Endometrial microvascular endothelial cells (primary cell): ENCODE data around the gene GADL1. TPM values are rescaled to one million over a fixed set of nuclear protein-coding genes. Genes with fewer than 3 reads are reported as not detected.

Source experiments
- in situ Hi-C: cut with HindIII; loops from 2 replicates; pipeline ENCODE4 v1.10.0; 2017; ENCODE audit warnings: low sequenced_read_pairs, low pct_unique_long_range_greater_than_20kb; ENCODE audit errors: inconsistent ontology term
- total RNA-seq: library from RNA; depleted of rRNA; stranded (reverse); fragments of >200 nt; gene quantifications from one replicate; pipeline ENCODE4 v1.2.3, GENCODE V29; 2015; ENCODE audit errors: inconsistent ontology term

GADL1 gene
- total RNA-seq, 1 donor from 2014 or later: 0.09 TPM

DNA sequence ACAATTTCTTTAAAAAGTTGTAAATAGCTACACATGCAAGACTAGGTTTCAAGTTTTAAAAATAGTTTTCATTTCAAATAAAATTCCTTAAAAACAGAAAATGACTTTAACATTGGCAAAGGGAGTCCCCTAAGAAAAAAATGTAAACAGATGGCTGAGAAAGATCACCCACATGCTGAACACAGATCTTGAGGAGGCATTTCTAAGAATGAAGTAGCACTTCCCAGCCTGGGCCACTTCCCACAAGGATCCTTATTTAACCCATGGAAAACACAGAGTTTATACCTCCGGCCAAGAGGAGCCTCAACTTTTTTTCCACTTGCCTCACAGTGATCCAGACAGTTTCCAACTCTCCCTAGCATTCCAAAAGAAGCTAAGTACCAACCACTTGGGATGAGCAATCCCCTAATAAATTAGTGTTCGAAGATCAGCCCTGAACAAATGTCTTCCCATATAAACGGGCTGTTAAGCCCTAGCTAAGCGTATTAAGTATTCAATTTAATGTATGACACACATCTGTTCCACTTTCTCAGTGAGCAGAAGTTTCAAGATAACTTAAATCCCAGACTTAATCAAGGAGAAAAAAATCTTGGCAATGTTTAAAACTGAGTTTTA lies 61.4 kb downstream of the GADL1 start:
- in situ Hi-C loops: no loop called here

DNA sequence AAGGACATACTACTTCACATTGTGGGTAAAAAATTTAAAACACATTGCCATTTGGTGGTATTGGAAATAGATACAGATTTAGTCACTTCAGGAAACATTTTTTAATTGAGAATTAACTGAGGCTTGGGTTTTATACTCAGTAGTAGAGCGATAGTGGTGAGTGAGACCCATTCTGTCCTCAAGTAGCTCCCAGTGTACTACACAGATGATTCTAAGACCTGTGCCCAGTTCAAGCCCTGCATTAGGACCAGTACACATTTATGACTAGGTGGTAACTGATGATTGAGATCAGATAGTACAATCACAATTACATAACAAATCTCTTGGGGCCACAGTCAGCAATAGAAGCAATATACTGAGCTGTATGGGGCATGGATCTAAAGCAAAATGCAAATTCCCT lies 67.4 kb downstream of the GADL1 start:
- in situ Hi-C loops: no loop called here

DNA sequence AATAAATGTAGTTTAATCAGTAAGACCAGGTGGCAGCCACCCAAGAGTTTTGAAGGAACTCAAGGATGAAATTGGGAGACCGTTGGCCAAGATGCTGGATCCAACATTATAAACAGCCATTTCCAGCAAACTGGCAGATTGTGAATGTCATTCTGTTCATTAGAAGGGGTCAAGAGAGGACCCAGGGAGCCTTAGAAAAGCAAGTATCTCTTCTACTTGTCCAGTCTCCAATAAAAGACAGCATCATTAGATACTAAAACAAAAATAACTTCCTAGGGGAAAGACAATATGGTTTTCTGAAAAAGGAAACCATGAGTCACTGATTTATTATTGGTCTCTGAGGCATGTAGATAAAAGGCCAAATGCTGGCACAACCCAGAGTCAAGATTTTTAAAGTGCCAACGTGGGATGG lies 67.9 kb downstream of the GADL1 start:
- in situ Hi-C loops: no loop called here

DNA sequence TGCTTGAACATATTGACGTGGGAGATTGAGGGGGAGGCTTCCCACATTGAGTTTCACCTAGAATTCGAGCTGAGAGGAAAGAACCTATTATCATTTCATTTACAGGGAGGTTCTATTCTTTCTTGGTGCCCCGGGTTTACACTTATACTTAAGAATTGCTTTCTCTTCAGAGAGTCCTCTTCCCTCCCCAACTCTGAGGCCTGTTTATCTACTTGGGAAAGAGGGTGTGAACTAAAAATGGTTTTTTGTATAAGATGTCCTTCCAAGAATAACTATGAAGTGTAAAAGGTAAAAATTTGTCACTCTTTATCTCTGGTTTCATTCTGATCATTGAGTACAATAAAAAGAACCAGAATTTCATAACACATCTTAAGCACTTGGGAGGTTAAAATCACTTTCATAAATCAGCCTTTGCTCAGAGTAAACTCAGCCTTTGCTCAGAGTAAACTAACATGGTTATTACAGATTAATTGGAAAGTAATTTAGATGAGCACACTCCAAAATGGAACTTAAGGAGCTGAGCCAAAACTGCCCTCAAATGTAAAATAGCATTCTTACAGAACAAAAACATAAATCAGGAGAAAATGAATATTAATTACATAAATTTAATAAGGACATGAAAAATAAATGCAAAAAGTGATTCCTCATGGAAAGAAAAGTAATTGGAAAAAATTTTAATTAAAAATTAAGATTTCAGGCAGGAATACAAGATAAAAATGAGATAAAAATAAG lies 75.2 kb downstream of the GADL1 start:
- in situ Hi-C loops: no loop called here

DNA sequence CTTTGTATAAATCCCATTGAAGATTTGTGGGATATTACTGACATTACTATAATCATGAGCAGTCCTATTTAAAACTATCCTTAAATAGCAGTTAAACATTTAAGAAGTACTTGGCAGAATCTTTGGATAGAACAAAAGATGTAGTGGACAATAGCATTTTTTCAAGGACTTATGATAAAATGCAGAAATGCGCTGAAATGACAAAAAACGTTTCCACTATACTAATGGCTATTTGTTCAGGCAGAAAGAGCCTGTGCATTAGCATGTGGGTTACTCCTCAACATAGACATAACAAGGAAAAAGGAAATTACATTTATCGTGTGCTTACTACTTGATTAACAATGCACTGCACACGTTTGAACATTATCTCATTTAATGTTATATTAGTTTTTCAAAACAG lies 80.7 kb downstream of the GADL1 start:
- in situ Hi-C loops: no loop called here

DNA sequence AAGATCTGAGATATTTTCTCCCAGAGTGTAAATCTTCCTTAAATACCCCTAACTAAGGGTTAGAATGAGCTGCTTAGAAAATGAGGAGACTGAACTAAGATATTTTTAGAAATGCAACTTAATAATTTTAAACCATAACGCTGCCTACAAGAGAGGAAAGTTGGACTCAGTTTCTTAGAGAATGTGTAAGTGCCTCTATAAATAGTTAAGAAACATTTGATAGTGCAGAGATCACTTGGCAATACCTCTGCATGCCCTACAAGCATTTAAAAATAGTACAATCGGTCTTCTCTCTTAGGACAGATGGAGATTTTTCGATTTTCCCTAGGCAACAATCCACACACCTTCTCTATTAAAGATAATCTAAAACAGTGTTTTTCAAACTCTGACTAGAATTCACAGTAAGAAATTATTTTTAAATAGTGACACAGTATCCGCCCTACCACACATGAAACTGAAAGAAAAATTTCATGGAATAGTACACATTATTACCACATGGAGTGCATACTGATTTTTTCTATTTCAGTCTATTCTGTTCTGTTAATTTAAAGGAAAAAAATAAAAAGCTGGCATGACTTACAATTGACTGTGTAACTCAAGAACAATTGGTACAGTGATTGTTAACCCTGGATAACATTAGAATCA lies 83.2 kb downstream of the GADL1 start:
- in situ Hi-C loops: no loop called here

DNA sequence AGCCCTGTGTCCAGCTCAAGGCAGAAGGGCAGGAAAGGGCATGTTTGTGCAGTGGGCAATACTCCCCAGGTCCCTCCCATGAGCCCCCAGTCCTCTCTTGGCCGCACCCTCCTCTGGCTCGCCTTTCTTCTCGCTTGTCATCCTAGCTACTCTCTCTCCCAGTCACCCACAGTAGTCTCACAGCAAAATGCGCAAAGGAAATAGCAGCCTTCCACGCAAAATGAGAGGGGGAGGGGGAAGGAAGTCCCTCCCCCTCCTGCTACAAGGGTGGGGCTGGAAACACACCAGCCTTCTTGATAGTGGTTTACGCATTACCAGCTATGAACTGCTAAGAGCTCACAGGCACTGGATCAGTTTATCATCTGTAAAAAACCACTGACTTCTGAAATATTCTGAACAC lies 83.8 kb downstream of the GADL1 start:
- in situ Hi-C loops: no loop called here

DNA sequence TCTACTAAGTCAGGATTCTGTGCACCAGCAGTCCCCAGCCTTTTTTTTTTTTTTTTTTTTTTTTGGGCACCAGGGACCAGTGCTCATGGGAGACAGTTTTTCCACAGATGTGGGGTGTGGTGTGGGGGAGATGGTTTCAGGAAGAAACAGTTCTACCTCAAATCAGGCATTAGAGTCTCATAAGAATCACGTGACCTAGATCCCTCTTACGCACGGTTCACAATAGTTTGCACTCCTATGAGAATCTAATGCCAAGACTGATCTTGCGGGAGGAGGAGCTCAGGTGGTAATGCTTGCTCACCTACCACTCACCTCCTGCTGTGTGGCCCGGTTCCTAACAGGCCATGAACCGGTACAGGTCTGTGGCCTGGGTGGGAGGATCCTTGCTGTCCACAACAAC lies 88.8 kb downstream of the GADL1 start:
- in situ Hi-C loops: no loop called here

DNA sequence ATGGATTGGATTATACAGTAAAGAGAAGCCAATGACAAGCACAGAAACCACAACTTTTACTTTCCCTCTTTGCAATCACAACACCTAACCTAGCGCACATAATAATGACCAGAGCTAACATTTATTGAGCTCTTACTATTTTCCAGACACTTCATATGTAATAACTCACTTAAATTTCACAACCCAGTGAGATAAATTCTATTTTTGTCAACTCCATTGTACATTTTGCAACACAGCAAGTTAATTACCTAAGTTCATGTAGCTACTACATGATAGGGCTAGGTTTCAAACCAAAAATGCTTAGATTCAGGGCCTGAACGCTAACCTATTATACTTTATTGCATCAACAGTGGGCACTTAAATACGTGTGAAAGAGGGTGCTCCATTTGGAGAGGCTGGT lies 89.5 kb downstream of the GADL1 start:
- in situ Hi-C loops: no loop called here

DNA sequence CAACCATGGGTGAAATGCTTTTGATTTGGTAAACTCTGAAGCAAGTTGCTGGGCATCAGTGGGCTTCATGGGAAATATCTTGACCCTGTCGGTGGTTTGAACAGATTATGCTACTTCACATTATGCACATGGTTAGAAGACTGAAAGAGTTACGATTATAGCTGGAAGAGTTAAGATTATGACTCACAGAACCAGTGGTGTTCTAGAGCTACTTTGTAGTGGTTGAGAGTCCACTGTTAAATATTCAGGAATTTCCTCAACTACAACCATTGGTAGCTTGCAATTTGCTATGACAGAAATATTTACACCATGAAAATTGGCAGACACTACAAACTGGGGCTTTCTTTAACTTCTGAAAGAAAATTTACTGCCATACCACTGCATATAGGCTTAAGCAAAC lies 99.3 kb downstream of the GADL1 start:
- in situ Hi-C loops: no loop called here

DNA sequence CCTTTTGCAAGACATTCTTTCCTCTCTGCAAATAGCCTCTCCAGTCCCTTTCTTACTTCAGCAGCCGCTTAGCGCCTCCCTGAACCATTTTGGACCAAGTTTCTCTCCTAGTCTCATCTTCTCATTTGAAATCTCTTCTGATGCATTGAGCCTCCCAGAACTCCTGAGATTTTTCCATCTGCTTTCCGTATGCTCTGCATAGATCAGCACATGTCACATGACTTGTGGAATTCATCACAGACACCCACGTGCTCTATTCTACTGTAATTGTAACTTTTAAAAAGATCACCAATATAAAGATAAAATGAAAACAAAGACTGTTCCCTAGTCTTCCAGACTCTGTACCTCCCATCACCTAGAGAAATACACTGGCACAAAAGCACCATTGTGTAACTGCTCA lies 100.7 kb downstream of the GADL1 start:
- in situ Hi-C loops: no loop called here

DNA sequence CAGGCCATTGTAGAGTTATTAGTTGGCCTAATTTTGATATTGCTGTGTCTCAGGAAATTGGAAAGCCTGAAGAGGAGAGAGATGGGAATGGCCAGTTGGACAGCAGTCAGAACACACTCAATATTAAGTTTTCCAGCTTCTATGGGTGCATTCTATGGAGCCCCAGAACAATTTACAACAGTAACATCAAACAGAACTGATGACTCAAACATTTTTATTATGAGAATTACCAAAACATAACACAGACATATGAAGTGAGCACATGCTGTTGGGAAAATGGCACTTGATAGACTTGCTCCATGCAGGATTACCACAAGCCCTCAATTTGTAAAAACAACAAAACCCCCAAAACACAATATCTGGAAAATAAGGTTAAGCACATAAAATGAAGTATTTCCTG lies 104.3 kb downstream of the GADL1 start:
- in situ Hi-C loops: no loop called here

DNA sequence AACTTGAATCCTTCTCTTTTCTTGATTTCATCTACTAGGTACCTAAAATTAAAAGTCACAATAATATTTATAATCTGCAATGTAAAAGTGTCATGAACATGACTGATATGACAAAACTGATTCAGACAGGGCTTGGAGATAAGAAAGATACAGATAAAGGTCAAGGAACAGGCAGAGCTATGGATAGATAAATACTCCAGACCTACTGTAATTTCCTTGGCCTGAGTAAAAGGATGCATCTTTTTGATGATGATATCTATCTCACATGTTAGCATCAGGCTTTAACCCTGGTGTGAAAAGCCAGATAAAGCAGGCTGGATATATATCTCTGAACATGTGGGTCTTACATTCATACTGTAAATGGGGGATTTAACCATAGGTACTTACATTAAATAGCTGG lies 108.1 kb downstream of the GADL1 start:
- in situ Hi-C loops: no loop called here

DNA sequence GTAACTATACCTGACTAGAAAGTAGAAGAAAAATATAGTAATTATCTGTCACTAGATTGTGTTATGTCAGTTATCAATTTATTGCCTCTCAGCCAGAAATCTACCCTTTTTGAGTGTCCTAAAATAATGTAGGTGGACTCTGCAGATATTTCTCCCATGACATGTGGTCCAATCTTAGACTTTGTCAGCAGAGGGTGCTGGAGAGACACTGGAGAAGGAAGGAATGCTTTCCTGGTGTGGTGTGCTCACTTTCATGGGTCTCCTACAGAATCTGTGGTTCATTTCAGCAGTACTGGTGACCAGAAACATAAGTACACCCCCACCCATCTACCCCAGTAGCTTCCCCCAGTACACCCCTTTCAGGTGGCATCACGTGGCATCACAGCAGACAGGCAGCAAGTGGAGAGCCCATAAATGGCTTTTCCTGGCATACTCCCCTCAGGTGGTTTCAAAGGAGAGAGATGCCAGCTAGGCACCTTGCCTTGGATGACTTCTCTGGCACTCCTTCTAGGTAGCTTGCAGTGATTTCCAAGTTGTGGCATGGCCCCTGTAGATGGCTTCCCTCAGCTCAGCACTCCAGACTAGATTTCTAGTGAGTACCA lies 114.7 kb downstream of the GADL1 start:
- in situ Hi-C loops: no loop called here

DNA sequence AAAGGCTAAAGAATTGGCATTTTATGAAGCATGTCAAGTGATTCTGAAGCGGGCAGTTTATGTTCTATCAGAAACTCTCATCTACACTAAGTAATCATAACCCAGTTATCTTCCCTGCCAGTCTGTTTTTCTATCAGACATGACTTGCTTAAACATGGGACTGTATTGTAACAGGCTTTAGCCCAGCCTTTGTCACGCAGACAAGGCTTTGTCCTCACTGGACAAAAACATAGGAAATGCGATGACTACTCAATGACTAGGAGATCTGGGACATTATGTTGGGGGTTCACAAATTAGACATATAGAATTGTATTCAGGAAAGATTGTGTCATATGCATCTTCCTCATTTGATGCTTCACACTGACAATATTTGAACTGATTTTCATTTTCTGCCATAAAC lies 115.5 kb downstream of the GADL1 start:
- in situ Hi-C loops: no loop called here

DNA sequence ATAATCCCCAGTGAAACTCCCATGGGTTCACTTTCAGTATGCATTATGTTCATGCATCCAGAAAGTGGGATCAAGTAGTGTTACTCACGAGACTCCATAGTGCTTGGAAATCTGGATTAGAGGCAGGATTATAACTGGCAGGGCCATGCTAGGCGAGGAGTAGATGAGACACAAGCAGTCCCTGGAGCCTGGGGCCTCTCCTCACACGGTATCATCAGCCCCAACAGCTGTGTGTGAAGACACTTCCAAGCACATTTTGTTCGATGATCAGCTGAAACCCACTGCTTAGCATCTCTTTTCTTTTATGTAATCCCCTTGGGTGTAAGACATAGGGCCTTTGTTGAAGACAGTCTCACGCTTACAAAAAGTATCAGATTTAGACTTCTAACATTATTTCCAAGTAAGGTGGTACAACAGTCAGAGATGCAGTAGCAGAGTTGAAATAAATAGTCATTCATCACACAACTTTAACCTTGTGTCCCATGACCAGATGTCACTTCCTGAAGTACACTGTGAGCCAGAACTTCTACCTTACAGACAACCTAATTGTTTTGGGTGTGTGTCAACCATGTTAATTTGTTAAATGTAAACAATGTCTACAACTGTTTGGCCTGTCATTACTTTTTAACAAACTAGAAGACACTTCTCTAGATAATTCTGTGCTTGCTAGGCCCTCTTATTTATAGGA lies 116.9 kb downstream of the GADL1 start:
- in situ Hi-C loops: no loop called here

DNA sequence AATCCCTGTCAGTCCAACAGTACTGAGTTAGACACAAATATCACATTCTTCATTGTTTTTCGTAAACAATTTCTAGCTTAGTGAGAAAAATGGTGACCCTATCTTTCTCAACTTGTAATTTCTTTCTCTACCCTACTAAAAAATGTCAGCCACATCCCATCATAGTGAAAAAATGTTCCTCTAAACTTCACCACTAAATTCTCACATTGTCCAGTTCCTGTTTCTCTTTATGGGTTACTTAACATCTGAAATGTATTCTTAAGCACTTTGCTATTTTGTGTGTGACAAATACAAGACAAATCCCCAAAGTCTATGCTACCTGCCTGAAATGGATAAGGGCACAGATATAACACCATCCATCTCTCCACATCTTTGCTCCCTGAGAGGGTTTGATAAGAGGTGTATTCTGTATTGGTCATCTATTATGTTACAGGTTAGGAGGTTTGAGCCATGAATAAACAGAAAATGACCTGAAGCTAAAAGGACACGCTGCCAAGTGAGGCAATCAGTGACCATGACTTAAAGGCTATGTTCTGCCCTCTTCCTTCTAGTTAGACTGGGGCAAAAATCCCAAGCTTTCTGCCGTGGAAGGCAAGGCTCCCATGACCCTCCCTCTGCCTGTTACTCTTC lies 118.2 kb downstream of the GADL1 start:
- in situ Hi-C loops: no loop called here

DNA sequence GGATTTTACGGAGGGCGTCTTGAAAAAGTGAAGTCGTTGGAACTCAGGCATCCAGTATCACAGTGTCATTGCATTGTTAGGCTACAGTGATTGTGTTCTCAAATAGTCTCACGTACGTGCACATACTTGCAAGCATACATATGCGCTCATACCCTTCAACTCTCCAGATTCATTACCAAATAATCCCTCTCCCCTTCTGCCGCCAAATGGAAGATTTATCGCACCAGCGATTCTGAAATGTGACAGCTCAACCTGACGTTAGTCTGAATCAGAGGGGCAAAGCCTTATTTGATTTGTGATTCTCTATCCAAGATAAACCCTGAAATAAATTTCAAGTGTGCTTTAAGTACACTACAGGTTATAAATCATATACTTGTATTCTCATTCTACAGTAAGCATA lies 119.4 kb downstream of the GADL1 start:
- in situ Hi-C loops: no loop called here

DNA sequence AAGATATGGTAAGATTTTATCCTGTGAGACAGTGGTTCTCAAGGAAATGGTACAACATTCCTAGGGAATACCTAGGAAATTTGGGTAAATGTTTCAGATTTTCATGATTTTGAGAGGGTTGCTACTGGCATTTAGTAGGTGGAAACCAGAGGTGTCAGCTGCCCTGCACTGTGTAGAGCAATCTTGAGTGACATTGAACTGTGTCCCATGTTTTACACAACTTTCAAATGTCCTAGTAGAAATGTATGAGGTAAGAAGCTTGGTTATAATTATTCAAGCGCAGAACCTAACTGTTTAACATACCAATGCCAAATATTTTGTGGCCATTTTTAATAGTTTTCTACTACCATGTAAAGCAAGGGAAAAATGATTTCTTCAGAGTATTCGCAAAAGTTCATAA lies 120.4 kb downstream of the GADL1 start:
- in situ Hi-C loops: no loop called here
